Upper lobe of left lung (tissue), 6 donors: ENCODE results near the gene STK39. TPM values are rescaled to one million over a fixed set of nuclear protein-coding genes. Genes with fewer than 3 reads are reported as not detected.
"Not testable (repeated sequence)": the region's sequence is repeated elsewhere in the genome, so short reads cannot be mapped to it uniquely, and the experiment has no call there.

Experiments used
- ATAC-seq, 2 donors: fragments of 200-7000 bp; cut with Tn5 transposase; one replicate each; pipeline ENCODE4 v1.9.1; 2022; ENCODE audit warnings: mild to moderate bottlenecking in 2 of 2, moderate library complexity in 2 of 2; ENCODE audit not compliant: low FRiP score in 2 of 2
- DNase-seq, 2 donors: peaks; one replicate each; pipeline ENCODE4 v3.0.0-alpha.2; 2019 to 2020
- H3K27ac ChIP-seq, 4 donors: fragments of 200-600 bp; sonication (generic); one replicate each; pipeline ENCODE4 v1.5.1; 2016 to 2019
- H3K27me3 ChIP-seq, 4 donors: fragments of 200-600 bp; sonication (generic); one replicate each; pipeline ENCODE4 v1.5.1; 2017 to 2019
- H3K36me3 ChIP-seq, 4 donors: fragments of 200-600 bp; sonication (generic); one replicate each; pipeline ENCODE4 v1.5.1; 2016 to 2019
- H3K4me1 ChIP-seq, 4 donors: fragments of 200-600 bp; sonication (generic); one replicate each; pipeline ENCODE4 v1.5.1; 2018 to 2019
- H3K4me3 ChIP-seq, 4 donors: fragments of 200-600 bp; sonication (generic); one replicate each; pipeline ENCODE4 v1.5.1; 2017 to 2019; ENCODE audit warnings: mild to moderate bottlenecking in 2 of 4, moderate library complexity in 1 of 4
- H3K9me3 ChIP-seq, 4 donors: fragments of 200-600 bp; sonication (generic); one replicate each; pipeline ENCODE4 v1.5.1; 2018 to 2019
- EP300 ChIP-seq, 4 donors: sonication (generic); formaldehyde crosslinking; IDR thresholded peaks; one replicate each; pipeline ENCODE4 v1.5.1; 2017; ENCODE audit warnings: antibody characterized with exemption in 4 of 4, control low read depth in 2 of 4
- POLR2A ChIP-seq, 4 donors: fragments of 450-650 bp; IDR thresholded peaks; one replicate each; pipeline ENCODE4 v1.5.1; 2016 to 2017; ENCODE audit warnings: antibody characterized with exemption in 4 of 4, mild to moderate bottlenecking in 2 of 4
- POLR2AphosphoS5 ChIP-seq, 2 donors: sonication (generic); formaldehyde crosslinking; IDR thresholded peaks; one replicate each; pipeline ENCODE4 v1.5.1; 2017; ENCODE audit warnings: antibody characterized with exemption in 2 of 2
- WGBS, 2 donors: methylation state at CpG; one replicate each; pipeline ENCODE4 v1.1.5; 2017 to 2018; 5-methylcytosine and 5-hydroxymethylcytosine counted together
- total RNA-seq, 6 donors: library from RNA; depleted of rRNA in 4 of 6; stranded (reverse); fragments of >200 nt in 4 of 6; gene quantifications; one replicate each; pipeline versions ENCODE4 v1.1.0 to v1.2.1, GENCODE V29; 2016 to 2021
- TF ChIP-seq, protein P1 (sequence below), 6 experiments: fragments of 450-650 bp in 4 of 6; fragments of 200-600 bp in 2 of 6; sonication (generic) in 2 of 6; IDR thresholded peaks; one replicate each; pipeline ENCODE4 v1.5.1; 2016 to 2019; ENCODE audit warnings: antibody characterized with exemption in 6 of 6
- donor health status: DM: no; HTN: no; CAD: no; lungs with moderate emphysema.
- donor health status: DM: no; HTN: yes; CAD: no; lungs with severe emphysema.

Gene STK39
- total RNA-seq, 6 donors from 2014 or later, result 7.9 to 18.8 (median 12.1) TPM

DNA sequence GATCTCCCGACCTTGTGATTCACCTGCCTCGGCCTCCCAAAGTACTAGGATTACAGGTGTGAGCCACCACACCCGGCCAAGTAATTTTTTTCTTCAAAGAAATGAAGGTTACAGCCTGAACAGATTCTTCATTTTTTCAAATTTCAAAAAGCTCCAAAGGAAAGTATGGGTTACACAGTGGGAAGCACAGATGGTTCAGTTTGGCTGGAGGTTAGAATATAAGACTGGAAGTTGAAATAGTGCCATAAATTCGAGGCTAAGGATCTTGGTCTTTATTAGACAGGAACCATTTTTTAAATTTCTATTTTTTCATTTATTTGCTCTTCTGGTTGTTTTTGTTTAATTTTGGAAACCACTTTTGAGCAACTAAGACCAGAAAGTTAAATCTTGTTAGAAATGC, 120.0 kb downstream of the STK39 start:
- H3K27ac ChIP-seq, result no peak overlapping the region
- DNase-seq, result no peak
- ATAC-seq, result no peak
- WGBS, 2 donors, result 93% methylated on average over 4 of the region's 4 CpGs
- no peak overlapping the region for H3K4me3 ChIP-seq
- no peak for TF ChIP-seq EP300 (IDR thresholded peaks at IDR 0.05)
- TF ChIP-seq, protein P1, sequence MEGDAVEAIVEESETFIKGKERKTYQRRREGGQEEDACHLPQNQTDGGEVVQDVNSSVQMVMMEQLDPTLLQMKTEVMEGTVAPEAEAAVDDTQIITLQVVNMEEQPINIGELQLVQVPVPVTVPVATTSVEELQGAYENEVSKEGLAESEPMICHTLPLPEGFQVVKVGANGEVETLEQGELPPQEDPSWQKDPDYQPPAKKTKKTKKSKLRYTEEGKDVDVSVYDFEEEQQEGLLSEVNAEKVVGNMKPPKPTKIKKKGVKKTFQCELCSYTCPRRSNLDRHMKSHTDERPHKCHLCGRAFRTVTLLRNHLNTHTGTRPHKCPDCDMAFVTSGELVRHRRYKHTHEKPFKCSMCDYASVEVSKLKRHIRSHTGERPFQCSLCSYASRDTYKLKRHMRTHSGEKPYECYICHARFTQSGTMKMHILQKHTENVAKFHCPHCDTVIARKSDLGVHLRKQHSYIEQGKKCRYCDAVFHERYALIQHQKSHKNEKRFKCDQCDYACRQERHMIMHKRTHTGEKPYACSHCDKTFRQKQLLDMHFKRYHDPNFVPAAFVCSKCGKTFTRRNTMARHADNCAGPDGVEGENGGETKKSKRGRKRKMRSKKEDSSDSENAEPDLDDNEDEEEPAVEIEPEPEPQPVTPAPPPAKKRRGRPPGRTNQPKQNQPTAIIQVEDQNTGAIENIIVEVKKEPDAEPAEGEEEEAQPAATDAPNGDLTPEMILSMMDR (IDR thresholded peaks at IDR 0.05), result no peak
- TF ChIP-seq POLR2A (IDR thresholded peaks at IDR 0.05), result no peak
- no peak for TF ChIP-seq POLR2AphosphoS5 (IDR thresholded peaks at IDR 0.05)
- no peaks in the 10 kb centered on the region for H3K27me3 ChIP-seq
- H3K36me3 ChIP-seq, result peaks cover 0 to 12% (median 1%) of the 10 kb centered on the region in 4 donors
- no peaks in the 10 kb centered on the region for H3K9me3 ChIP-seq
- no peaks in the 10 kb centered on the region for H3K4me1 ChIP-seq

DNA sequence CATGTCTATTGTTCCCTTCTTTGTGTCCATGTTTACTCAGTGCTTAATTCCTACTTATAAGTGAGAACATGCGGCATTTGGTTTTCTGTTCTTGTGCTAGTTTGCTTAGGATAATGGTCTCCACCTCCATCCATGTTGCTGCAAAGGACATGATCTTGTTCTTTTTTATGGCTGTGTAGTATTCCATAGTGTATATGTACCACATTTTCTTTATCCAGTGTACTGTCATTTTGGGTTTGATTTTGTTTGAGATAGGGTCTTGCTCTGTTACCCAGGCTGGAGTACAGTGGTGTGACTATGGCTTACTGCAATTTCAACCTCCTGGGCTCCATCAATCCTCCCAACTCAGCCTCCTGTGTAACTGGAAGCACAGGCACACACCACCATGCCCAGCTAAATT, 125.2 kb downstream of the STK39 start:
- not testable (repeated sequence) for H3K36me3 ChIP-seq, H3K27ac ChIP-seq, H3K9me3 ChIP-seq, DNase-seq, H3K27me3 ChIP-seq, ATAC-seq, H3K4me3 ChIP-seq, H3K4me1 ChIP-seq
- whole genome bisulfite sequencing, 2 donors, result 100% methylated on average over 1 of the region's 1 CpG

DNA sequence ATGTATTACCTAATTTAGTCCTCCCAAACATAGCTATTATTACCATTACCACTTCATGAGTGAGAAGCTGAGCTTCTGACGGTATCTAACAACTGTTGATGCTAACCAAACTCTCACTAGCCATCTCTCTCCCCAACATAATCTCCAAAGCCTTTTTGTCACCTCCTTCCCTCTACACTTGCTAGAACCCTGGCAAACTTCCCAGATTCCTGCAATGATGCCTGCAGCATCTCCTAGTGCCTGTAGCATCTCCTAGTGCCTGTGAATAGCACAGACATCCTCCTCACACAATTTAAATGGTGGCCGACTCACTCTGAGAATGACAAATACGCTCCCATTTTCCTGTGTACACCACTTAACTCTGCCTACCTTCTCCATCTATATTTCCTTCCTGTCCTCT, 126.7 kb downstream of the STK39 start:
- DNase-seq, result no peak
- WGBS, 2 donors, result 87 to 90% methylated on average over 3 of the region's 3 CpGs

DNA sequence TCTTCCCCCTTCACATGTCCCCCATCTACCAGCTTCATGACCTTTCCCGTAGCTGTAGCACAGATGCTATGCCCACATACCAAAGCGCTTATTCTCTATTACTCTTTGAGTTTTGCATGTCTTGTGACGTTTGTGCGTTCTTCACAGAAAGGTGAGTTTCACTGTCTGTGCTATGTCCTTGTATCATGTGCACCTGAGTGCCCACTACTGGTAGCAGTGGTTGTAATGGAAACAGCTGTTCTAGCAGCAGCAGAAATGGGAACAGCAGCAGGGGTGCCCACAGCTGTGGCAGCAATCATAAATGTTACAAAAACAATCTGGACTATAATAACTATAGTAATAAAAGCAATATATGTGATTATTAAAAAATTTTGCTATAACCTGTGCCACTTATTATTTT, 127.1 kb downstream of the STK39 start:
- no peak overlapping the region for H3K27ac ChIP-seq
- ATAC-seq (no peak), DNase-seq (no peak)
- H3K27me3 ChIP-seq, result no peaks in the 10 kb centered on the region
- no peak overlapping the region for H3K4me3 ChIP-seq
- WGBS, 2 donors, result 98 to 100% methylated on average over 4 of the region's 4 CpGs
- H3K9me3 ChIP-seq, result no peaks in the 10 kb centered on the region
- H3K4me1 ChIP-seq, result peaks cover 0 to 9% (median 3%) of the 10 kb centered on the region in 4 donors
- TF ChIP-seq POLR2A (IDR thresholded peaks at IDR 0.05), result no peak
- TF ChIP-seq POLR2AphosphoS5 (IDR thresholded peaks at IDR 0.05), result no peak
- TF ChIP-seq, protein P1 (IDR thresholded peaks at IDR 0.05), result no peak
- no peak for TF ChIP-seq EP300 (IDR thresholded peaks at IDR 0.05)
- H3K36me3 ChIP-seq, result peaks cover 0 to 4% (median 2%) of the 10 kb centered on the region in 4 donors

More for the DNA sequence above, 126.7 kb downstream of the STK39 start:
- Histone ChIP-seq H3K4me1 (peaks cover 0 to 9% (median 3%) of the 10 kb centered on the region in 4 donors), H3K36me3 (peaks cover 0 to 4% (median 2%) of the 10 kb centered on the region in 4 donors), H3K27me3 (no peaks in the 10 kb centered on the region), H3K27ac (no peak overlapping the region), H3K4me3 (no peak overlapping the region), H3K9me3 (no peaks in the 10 kb centered on the region)
- TF ChIP-seq, protein P1 (IDR thresholded peaks at IDR 0.05), result no peak
- TF ChIP-seq POLR2AphosphoS5 (IDR thresholded peaks at IDR 0.05) (no peak), POLR2A (IDR thresholded peaks at IDR 0.05) (no peak), EP300 (IDR thresholded peaks at IDR 0.05) (no peak)
- ATAC-seq, result no peak

DNA sequence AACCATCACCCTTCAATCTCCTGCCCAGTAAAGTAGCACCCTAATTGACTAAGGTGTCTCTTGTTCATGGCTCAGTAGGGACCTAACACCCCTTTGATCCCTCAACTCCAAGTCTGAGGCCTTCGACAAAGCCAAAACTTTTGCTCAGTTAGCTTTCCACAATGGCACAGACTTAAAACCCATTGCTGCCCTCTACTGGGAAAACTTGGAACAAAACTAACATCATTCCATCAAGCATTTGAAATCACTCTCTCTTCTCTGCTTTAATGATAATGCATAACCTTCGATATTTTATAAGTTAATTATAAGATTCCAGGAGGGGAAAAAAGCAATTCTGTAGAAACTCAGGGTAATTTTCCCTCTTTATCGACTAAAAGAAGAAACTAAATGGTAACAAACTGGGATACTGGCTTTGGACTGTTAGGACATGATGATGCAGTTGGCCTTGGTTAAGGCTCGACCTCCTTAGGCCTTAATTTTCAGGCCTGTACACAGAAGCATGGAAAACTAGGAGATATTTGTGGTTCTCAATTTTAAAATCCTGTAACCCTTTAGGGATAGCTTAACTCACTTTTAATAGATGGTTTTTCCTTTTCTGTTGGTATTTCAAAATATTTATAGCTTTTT, 127.8 kb downstream of the STK39 start:
- DNase-seq, result no peak
- peak overlapping the region in 1 of 4 donors; percentile 26 for H3K27ac ChIP-seq
- peak; percentile 64 to 86 for ATAC-seq

More for the DNA sequence above, 127.8 kb downstream of the STK39 start:
- Histone ChIP-seq H3K4me3 (no peak overlapping the region), H3K36me3 (peaks cover 0 to 4% (median 2%) of the 10 kb centered on the region in 4 donors), H3K4me1 (peaks cover 0 to 9% (median 3%) of the 10 kb centered on the region in 4 donors), H3K27me3 (no peaks in the 10 kb centered on the region), H3K9me3 (no peaks in the 10 kb centered on the region)
- no peak for TF ChIP-seq POLR2AphosphoS5 (IDR thresholded peaks at IDR 0.05)
- TF ChIP-seq, protein P1 (IDR thresholded peaks at IDR 0.05), result peak; percentile 11 to 55 (median 48)
- 43 to 49% methylated on average over 4 of the region's 4 CpGs for WGBS, 2 donors
